Neural progenitor cell (in vitro differentiated cells): ENCODE data around the gene CCDC178. TPM values are rescaled to one million over a fixed set of nuclear protein-coding genes. Genes with fewer than 3 reads are reported as not detected.

Experiments used
- DNase-seq: peaks from one replicate; pipeline ENCODE4 v3.0.0-alpha.2; 2016; ENCODE audit warnings: low spot score
- H2AFZ ChIP-seq: fragments of 200-600 bp; sonication (generic); replicated peaks from 2 replicates; pipeline ENCODE4 v1.6.1; 2016; ENCODE audit warnings: antibody characterized with exemption
- H3F3A ChIP-seq: fragments of 200-600 bp; sonication (generic); 2 replicates; pipeline ENCODE4 v1.6.1; 2016; ENCODE audit warnings: antibody characterized with exemption, low read depth
- H3K27ac ChIP-seq: fragments of 200-600 bp; sonication (generic); 2 replicates; pipeline ENCODE4 v1.5.1; 2016; ENCODE audit warnings: mild to moderate bottlenecking
- H3K27me3 ChIP-seq: fragments of 200-600 bp; sonication (generic); 2 replicates; pipeline ENCODE4 v1.6.1; 2016; ENCODE audit warnings: mild to moderate bottlenecking, moderate library complexity
- H3K36me3 ChIP-seq: fragments of 200-600 bp; sonication (generic); 2 replicates; pipeline ENCODE4 v1.5.1; 2016
- H3K4me1 ChIP-seq: fragments of 200-600 bp; sonication (generic); 2 replicates; pipeline ENCODE4 v1.6.1; 2016; ENCODE audit warnings: mixed run types
- H3K4me2 ChIP-seq: fragments of 200-600 bp; sonication (generic); 2 replicates; pipeline ENCODE4 v1.6.1; 2016
- H3K4me3 ChIP-seq: fragments of 200-600 bp; sonication (generic); 2 replicates; pipeline ENCODE4 v1.5.1; 2016
- H3K79me2 ChIP-seq: fragments of 200-600 bp; sonication (generic); 2 replicates; pipeline ENCODE4 v1.6.1; 2016; ENCODE audit warnings: low read depth
- H3K9ac ChIP-seq: fragments of 200-600 bp; sonication (generic); 2 replicates; pipeline ENCODE4 v1.6.1; 2016
- H3K9me3 ChIP-seq: fragments of 200-600 bp; sonication (generic); 2 replicates; pipeline ENCODE4 v1.5.1; 2016; ENCODE audit warnings: low read depth
- H4K20me1 ChIP-seq: fragments of 200-600 bp; sonication (generic); 2 replicates; pipeline ENCODE4 v1.6.1; 2016; ENCODE audit warnings: low read depth
- H3K27ac Mint-ChIP-seq: 3 replicates; pipeline ENCODE4 v1.8.0; 2021; ENCODE audit warnings: mixed read lengths
- H3K27me3 Mint-ChIP-seq: 2 replicates; pipeline ENCODE4 v1.8.0; 2022; ENCODE audit warnings: low read depth, mild to moderate bottlenecking, inconsistent platforms, moderate library complexity, mixed read lengths; ENCODE audit not compliant: insufficient read depth
- H3K36me3 Mint-ChIP-seq: 3 replicates; pipeline ENCODE4 v1.8.0; 2021; ENCODE audit warnings: mixed read lengths
- H3K4me1 Mint-ChIP-seq: 3 replicates; pipeline ENCODE4 v1.8.0; 2021; ENCODE audit warnings: mixed read lengths
- H3K4me3 Mint-ChIP-seq: 3 replicates; pipeline ENCODE4 v1.8.0; 2021; ENCODE audit warnings: mild to moderate bottlenecking, moderate library complexity, mixed read lengths
- H3K9me3 Mint-ChIP-seq: 3 replicates; pipeline ENCODE4 v1.8.0; 2020; ENCODE audit warnings: mixed read lengths
- EZH2 ChIP-seq: fragments of 200-600 bp; sonication (generic); IDR thresholded peaks from 2 replicates; pipeline ENCODE4 v1.6.1; 2017; ENCODE audit warnings: antibody characterized with exemption, mild to moderate bottlenecking, moderate library complexity
- EZH2phosphoT487 ChIP-seq: fragments of 200-600 bp; sonication (generic); IDR thresholded peaks from 2 replicates; pipeline ENCODE4 v1.6.1; 2017; ENCODE audit warnings: antibody characterized with exemption
- total RNA-seq: library from RNA; depleted of rRNA; stranded (reverse); fragments of >200 nt; gene quantifications from 2 replicates; pipeline ENCODE4 v1.2.3, GENCODE V29; 2015; ENCODE audit warnings: low replicate concordance
- TF ChIP-seq, protein P1 (sequence below): fragments of 200-600 bp; sonication (generic); IDR thresholded peaks from 2 replicates; pipeline ENCODE4 v1.5.1; 2017; ENCODE audit warnings: antibody characterized with exemption, mild to moderate bottlenecking

The CCDC178 gene
- total RNA-seq, 1 donor from 2014 or later: 0.51 TPM

DNA sequence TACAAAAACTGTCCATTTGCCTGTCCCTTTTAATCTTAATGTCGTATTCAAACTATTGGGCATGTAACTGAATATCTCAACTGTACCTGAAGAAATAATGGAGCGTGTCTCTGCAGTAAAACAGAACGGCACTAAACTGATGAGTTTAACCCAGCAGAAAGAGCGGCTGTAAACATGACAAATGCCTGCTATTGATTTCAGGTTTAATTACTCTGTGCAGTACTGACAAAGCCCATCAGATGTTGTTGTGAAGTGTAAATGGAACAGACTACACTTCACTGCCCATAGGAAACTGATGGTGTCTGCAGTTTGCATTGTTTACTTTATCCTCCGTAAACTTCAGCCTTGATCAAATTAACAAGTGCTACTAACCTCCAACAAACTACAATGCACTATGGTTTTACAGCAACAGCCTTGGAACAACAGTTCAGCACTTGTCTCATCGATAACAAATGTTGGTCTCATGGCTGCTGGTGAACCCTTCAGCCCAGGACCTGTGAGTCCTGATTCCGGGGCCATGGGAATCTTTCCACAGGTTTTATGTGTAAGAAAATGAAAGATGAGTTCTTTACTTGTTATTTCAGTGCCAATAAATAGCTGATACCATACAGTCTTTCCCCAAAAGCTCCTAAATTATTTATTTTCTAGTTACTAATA, 316.5 kb downstream of the CCDC178 start:
- no peaks in the 10 kb centered on the region for H3K9me3 ChIP-seq
- H4K20me1 ChIP-seq: no peaks in the 10 kb centered on the region
- H3K4me3 ChIP-seq: no peak overlapping the region
- H3K4me2 ChIP-seq: no peak overlapping the region
- Mint-ChIP-seq H3K36me3 (no peaks in the 10 kb centered on the region), H3K4me1 (no peaks in the 10 kb centered on the region), H3K4me3 (no peak overlapping the region), H3K27ac (no peak overlapping the region), H3K27me3 (no peaks in the 10 kb centered on the region), H3K9me3 (no peaks in the 10 kb centered on the region)
- TF ChIP-seq EZH2phosphoT487 (no peak), EZH2 (no peak)
- TF ChIP-seq, protein P1, sequence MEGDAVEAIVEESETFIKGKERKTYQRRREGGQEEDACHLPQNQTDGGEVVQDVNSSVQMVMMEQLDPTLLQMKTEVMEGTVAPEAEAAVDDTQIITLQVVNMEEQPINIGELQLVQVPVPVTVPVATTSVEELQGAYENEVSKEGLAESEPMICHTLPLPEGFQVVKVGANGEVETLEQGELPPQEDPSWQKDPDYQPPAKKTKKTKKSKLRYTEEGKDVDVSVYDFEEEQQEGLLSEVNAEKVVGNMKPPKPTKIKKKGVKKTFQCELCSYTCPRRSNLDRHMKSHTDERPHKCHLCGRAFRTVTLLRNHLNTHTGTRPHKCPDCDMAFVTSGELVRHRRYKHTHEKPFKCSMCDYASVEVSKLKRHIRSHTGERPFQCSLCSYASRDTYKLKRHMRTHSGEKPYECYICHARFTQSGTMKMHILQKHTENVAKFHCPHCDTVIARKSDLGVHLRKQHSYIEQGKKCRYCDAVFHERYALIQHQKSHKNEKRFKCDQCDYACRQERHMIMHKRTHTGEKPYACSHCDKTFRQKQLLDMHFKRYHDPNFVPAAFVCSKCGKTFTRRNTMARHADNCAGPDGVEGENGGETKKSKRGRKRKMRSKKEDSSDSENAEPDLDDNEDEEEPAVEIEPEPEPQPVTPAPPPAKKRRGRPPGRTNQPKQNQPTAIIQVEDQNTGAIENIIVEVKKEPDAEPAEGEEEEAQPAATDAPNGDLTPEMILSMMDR: no peak
- H3K36me3 ChIP-seq: no peaks in the 10 kb centered on the region
- H2AFZ ChIP-seq: no peak overlapping the region
- no peaks in the 10 kb centered on the region for H3K79me2 ChIP-seq
- no peak overlapping the region for H3K9ac ChIP-seq
- H3K27ac ChIP-seq: no peak overlapping the region
- H3F3A ChIP-seq: no peaks in the 10 kb centered on the region
- H3K27me3 ChIP-seq: no peaks in the 10 kb centered on the region
- no peak for DNase-seq
- no peaks in the 10 kb centered on the region for H3K4me1 ChIP-seq

DNA sequence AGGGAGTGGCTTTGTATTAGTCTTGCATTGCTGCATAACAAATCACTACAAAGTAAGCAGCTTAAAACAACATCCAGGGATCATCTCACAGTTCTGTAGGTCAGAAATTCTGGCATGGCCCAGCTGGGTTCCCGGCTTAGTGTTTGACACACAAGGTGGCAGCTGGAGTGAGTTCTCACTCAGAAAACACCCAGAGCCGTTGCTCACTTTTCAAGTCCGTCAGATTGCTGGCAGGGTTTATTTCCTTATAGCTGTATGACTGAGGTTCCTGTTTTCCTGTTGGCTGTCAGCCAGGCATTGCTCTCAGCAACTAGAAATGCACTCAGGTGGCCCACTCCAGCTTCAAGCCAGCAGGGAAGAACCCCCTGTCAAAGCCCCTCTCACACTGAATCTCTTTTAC, 324.1 kb downstream of the CCDC178 start:
- DNase-seq: no peak
- no peak overlapping the region for H3K4me2 ChIP-seq
- no peaks in the 10 kb centered on the region for H3K27me3 ChIP-seq
- Mint-ChIP-seq H3K9me3 (peaks cover 2% of the 10 kb centered on the region), H3K27me3 (no peaks in the 10 kb centered on the region), H3K4me1 (no peaks in the 10 kb centered on the region), H3K27ac (no peak overlapping the region), H3K36me3 (no peaks in the 10 kb centered on the region), H3K4me3 (no peak overlapping the region)
- no peak overlapping the region for H3K4me3 ChIP-seq
- no peak overlapping the region for H3K9ac ChIP-seq
- no peaks in the 10 kb centered on the region for H3K4me1 ChIP-seq
- H4K20me1 ChIP-seq: no peaks in the 10 kb centered on the region
- H3K9me3 ChIP-seq: no peaks in the 10 kb centered on the region
- no peaks in the 10 kb centered on the region for H3F3A ChIP-seq
- no peak overlapping the region for H3K27ac ChIP-seq
- H2AFZ ChIP-seq: no peak overlapping the region
- no peak for TF ChIP-seq EZH2
- TF ChIP-seq EZH2phosphoT487: no peak
- TF ChIP-seq, protein P1: no peak
- H3K36me3 ChIP-seq: no peaks in the 10 kb centered on the region
- no peaks in the 10 kb centered on the region for H3K79me2 ChIP-seq

DNA sequence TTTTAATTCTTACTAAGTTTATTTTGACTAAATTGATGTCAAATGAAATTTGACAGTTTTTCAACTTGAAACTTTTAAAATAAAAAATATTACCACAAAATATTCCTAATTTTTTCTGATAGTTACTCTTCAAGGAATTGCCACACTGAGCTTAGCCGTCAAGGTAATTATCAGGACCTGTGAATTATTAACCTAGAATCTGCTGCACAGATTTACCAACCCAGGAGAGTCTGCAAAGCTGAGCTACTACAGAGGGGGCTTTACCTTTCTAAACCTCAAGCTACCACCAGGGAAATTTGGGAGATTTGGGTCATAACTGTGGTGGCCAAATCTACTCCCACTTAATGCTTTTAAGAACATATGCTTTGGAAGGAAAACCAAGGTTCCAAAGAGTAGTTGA, 324.6 kb downstream of the CCDC178 start:
- Histone ChIP-seq H3K36me3 (no peaks in the 10 kb centered on the region), H3K27me3 (no peaks in the 10 kb centered on the region), H3K27ac (no peak overlapping the region), H3K79me2 (no peaks in the 10 kb centered on the region), H3K4me1 (no peaks in the 10 kb centered on the region), H2AFZ (no peak overlapping the region), H3K4me3 (no peak overlapping the region), H3K9ac (no peak overlapping the region), H3K9me3 (no peaks in the 10 kb centered on the region), H4K20me1 (no peaks in the 10 kb centered on the region), H3K4me2 (no peak overlapping the region), H3F3A (no peaks in the 10 kb centered on the region)
- H3K9me3 Mint-ChIP-seq: peaks cover 2% of the 10 kb centered on the region
- no peaks in the 10 kb centered on the region for H3K4me1 Mint-ChIP-seq
- H3K4me3 Mint-ChIP-seq: no peak overlapping the region
- no peak overlapping the region for H3K27ac Mint-ChIP-seq
- H3K36me3 Mint-ChIP-seq: no peaks in the 10 kb centered on the region
- no peak for DNase-seq
- TF ChIP-seq, protein P1: no peak
- no peak for TF ChIP-seq EZH2phosphoT487
- no peak for TF ChIP-seq EZH2
- no peaks in the 10 kb centered on the region for H3K27me3 Mint-ChIP-seq
